Adipocyte (in vitro differentiated cells): ENCODE data around the gene UNC93B1.

Source experiments
- DNase-seq: peaks from one replicate; pipeline ENCODE4 v3.0.0-alpha.2; 2015; ENCODE audit warnings: low read depth
- H3K27me3 ChIP-seq: replicated peaks from 2 replicates; pipeline ENCODE4 v1.7.0; 2013; ENCODE audit warnings: mild to moderate bottlenecking, low read length, moderate library complexity; ENCODE audit not compliant: control insufficient read depth, insufficient read depth
- H3K36me3 ChIP-seq: 2 replicates; pipeline ENCODE4 v1.7.0; 2013; ENCODE audit warnings: low read length, mild to moderate bottlenecking, moderate library complexity; ENCODE audit not compliant: control insufficient read depth, insufficient read depth, severe bottlenecking
- H3K4me1 ChIP-seq: 2 replicates; pipeline ENCODE4 v1.7.0; 2013; ENCODE audit warnings: mild to moderate bottlenecking, low read length, moderate library complexity; ENCODE audit not compliant: control insufficient read depth, insufficient read depth
- H3K4me3 ChIP-seq: 2 replicates; pipeline ENCODE4 v1.7.0; 2013; ENCODE audit warnings: mild to moderate bottlenecking, low read length, moderate library complexity
- H3K9ac ChIP-seq: 2 replicates; pipeline ENCODE4 v1.7.0; 2013; ENCODE audit warnings: mild to moderate bottlenecking, low read length, moderate library complexity
- H3K9me3 ChIP-seq: 2 replicates; pipeline ENCODE4 v1.7.0; 2013; ENCODE audit warnings: mild to moderate bottlenecking, low read length, moderate library complexity; ENCODE audit not compliant: control insufficient read depth

UNC93B1 gene

DNA sequence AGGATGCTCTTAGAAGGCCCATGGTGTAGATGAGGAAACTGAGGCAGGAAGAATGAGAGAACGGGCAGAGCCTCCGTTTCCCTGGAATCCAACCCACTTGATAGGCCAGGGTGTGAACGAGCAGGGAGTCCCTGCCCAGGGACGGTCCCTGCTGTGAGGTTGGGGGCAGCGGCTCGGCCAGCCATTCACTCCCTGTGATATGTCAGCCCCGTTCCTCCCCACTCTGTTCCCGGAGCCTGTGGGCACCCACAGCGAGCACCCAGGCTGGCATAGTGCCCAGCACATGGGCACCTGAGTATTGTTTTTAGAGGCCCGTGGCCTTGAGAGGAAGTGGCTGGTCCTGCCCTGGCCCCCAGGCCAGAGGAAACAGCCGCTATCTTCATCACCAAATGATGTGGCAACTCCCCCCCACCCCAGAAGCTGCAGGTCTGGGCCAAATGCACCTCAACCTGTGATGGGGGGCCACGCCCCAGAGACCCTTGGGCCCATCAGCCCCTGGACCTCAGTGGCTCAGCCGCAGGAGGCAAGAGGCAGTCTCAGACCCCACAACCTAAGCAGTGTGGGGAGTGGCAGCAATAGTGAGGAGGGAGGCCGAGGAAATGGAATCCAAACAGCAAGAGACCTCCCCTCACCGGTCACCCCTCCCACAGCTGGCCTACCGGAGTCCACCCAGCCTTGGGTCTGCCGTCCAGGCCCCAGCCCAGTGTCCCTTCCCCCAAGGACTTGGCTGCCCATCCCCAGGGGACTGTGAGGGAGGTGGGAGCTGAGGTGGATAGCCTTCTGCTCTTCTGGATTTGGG is 8.3 kb upstream of the UNC93B1 start:
- Histone ChIP-seq H3K27me3 (no peaks in the 10 kb centered on the region), H3K4me3 (no peak overlapping the region), H3K9me3 (no peaks in the 10 kb centered on the region), H3K9ac (peak overlapping the region; percentile 58), H3K4me1 (peaks cover 62% of the 10 kb centered on the region), H3K36me3 (no peaks in the 10 kb centered on the region)
- no peak for DNase-seq

DNA sequence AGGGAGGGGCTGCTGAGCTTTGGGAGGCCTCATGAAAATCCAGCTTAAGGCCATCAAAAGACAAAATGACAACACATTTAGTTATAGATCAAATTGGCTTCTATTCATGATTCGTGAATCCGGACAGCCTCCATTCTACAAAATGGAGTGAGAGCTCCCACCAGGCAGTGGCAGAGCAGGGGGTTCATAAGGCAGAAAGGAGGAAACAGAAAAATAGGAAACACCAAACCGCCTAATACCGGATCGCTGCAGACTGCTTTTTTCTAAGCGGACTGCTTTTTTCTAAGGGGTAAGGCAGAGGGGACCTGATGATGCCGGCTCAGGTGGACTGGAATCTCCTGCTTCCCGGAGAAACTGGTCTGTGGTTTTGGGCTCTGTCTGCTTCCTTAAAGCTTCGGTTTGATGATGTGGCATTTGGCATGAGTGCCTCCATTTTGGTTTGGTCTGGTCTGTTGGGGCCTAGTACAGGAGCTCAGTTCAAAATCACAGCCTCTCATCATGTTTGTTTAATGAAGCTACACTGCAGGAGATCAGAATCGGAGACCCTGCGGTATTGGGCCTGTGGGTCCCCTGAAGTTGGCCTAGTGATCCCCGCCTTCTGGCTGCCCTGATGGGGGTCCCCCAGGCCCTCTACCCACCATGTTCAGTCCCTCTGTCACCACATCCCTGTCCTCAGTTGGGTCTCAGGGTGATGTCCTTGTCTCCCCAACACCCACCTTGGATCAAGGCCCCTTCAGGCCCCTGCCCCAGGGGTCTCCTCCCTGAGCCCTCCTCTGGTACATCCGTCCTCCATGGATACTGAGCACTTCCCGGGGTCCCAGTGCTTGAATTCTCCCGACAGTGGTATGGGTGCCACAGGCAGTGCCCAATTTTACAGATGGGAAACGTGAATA is 7.4 kb upstream of the UNC93B1 start:
- DNase-seq = no peak
- Histone ChIP-seq H3K9me3 (no peaks in the 10 kb centered on the region), H3K4me3 (peak overlapping the region; percentile 79), H3K36me3 (no peaks in the 10 kb centered on the region), H3K4me1 (peaks cover 57% of the 10 kb centered on the region), H3K9ac (peak overlapping the region; percentile 89), H3K27me3 (no peaks in the 10 kb centered on the region)

DNA sequence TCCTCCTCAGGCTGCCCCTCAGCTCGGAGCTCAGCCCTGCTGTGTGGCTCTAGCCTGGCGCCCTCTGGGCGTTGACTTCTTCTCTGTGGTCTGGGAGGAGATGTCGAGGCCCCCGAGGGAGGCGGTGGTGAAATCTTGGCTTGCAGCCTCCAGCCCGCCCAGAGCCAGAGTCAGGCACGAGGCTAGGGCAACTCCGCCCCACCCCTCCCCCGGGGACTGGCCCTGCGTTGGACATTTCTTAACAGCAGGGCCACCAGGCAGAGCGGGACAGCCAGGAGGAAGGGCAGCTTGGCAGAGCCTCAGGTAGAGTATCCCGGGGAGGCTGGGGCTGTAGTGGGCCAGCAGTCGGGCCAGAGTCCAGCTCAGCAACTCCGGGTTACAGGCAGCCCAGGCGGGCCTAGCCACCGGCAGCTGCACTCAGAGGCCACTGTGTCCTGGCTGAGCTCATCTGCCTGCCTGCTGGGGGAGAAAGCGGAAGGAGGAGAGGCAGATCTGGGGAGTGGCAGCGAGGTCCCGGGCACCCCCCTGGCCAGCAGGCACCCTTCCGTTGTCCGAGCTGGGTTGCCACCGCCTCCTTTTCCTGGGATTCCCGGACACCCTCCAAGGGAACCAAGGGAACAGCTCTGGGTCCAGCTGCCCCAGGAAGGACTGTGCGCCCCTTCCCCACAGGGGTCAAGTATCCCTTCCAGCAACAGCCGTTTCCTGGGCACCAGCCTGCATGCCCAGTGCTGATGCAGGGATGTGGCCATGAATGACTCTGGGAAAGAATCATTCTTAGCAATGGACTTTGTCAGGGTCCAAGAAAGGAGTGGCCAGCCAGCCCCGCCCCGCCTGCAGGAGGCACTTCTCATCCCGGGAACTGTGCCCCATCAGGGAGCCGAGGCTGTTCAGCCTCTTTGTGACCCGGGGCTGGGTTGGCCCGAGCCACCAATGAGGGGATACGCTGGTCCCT is 6.5 kb upstream of the UNC93B1 start, which contains the start of gene ALDH3B1:
Gene ALDH3B1, plus strand, starts transcription at position 238 of the 952 bp plus-strand sequence. CDS start 4,971 bp downstream, outside the sequence.
- peak within 1 kb of the TSS; percentile 79 for H3K4me3 ChIP-seq

DNA sequence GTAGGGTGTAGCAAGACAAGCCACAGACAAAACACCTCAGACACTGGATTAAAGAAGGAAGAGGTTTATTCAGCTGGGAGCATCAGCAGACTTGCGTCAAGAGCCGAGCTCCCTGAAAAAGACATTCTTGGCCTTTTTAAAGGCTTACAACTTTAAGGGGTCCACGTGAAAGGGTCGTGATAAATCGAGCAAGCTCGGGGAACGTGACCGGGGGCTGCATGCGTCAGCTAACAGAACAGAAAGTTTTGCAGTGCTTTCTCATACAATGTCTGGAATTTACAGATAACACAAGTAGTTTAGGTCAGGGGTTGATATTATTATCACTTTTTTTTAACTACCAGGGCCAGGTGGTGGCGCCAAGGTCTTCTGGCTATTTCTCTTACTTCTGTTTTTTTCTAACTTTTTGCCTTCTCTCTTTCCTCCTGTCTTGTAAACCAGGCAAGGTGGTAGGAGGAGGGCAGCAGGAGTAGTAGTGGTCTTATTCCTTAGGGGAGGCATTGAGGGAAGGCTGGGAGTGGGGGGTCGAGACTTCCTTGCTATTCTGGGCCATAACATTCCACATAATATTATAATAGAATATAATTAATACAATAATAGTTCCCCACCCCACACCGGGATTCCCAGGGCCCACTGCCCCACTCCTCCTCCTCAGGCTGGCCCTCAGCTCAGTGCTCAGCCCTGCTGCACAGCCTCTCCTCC is 5.6 kb upstream of the UNC93B1 start:
- H3K9ac ChIP-seq = peak overlapping the region; percentile 89
- H3K4me3 ChIP-seq = peak overlapping the region; percentile 79
- no peaks in the 10 kb centered on the region for H3K36me3 ChIP-seq
- H3K9me3 ChIP-seq = no peaks in the 10 kb centered on the region
- peaks cover 51% of the 10 kb centered on the region for H3K4me1 ChIP-seq
- DNase-seq = peak; percentile 48
- no peaks in the 10 kb centered on the region for H3K27me3 ChIP-seq

More for the DNA sequence above, 6.5 kb upstream of the UNC93B1 start, which contains the start of gene ALDH3B1:
- Histone ChIP-seq H3K27me3 (no peaks in the 10 kb centered on the region), H3K9ac (peak within 1 kb of the TSS; percentile 89), H3K9me3 (no peaks in the 10 kb centered on the region), H3K4me1 (peaks cover 57% of the 10 kb centered on the region), H3K36me3 (no peaks in the 10 kb centered on the region)
- peak; percentile 97 for DNase-seq

DNA sequence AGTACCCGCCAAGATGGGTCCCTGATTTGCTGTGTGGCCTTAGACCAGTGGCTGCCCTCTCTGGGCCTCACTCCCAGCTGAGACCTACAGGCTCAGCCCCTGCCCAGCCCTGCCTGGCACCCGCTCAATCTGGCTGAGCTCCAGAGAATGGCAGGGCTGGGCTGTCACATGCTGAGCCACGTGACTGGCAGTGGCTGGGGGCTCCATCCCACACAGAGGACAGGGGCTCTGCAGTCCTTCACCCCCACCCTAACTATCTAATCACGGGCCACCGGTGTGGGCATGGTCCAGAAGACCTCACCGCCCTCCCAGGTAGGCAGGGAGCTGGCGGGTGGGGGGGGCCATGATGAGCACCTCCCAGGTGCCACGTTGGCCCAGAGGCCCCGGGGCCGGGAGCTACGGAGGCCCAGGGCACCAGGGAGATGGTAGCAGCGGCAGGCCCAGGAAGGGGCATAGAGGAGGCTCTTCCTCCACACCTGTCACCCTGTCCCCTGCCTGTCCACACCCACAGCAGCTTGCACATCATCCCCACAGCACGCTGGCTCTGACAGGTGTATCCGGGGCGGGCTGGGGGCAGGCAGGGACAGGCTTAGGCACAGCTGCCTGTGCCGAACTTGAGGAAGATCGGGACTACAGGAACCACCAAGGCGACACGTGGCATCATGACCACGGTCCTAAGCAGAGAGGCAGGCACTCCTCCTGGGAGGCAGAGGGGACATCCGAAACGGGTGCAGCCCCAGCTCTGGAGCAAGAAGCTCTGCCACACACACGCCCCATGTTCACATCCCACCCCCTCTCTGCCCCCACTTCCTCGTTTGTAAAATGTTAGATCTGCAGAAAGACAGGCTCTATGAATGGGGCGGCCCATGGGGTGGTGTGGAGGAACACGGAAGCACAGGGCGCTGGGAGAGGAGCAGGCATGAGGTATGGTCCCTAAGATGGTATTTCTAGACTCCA is 4.8 kb upstream of the UNC93B1 start:
- DNase-seq = no peak
- Histone ChIP-seq H3K4me1 (peaks cover 43% of the 10 kb centered on the region), H3K4me3 (no peak overlapping the region), H3K9me3 (no peaks in the 10 kb centered on the region), H3K9ac (no peak overlapping the region), H3K27me3 (no peaks in the 10 kb centered on the region), H3K36me3 (no peaks in the 10 kb centered on the region)

DNA sequence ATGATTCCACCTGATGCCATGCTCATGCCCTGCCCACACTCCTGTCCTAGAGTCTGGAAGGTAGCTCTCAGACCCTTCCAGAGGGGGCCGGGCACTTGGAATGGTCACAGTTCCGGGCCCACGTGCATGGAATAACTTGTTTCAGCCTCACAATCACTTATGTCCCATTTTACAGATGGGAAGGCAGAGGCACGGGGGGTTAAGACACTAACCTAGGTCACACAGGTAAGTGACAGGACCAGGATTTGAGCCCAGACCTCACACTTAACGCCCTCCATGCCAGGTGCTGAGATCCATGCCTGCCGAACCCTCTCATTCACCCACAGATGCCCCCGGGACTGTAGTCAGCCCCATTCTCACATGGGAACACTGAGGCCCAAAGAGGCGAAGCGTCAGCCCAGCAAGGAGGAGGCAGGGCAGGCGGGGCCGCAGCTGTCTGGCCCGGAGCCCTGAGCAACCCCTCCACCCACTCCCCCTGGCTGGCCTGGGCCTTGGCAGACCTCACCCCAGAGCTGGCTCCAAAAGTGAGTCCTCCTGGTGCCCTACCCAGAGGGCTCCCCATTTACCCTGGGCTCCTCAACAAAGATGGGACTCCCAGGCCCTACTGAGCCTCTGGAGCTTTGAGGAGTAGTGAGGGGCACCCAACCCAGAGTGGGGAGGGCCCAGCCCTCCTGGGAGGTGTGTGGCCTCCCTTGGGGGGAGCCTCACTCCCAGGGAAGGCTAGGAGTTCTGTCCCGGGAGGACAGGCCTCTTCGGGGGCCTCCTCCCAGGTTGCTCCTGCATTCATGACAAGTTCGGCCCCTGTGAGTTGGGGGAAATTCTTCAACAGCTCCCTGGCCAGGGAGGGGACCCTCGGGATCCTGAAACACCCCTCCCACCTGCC is 3.8 kb upstream of the UNC93B1 start:
- Histone ChIP-seq H3K4me3 (no peak overlapping the region), H3K36me3 (no peaks in the 10 kb centered on the region), H3K9me3 (no peaks in the 10 kb centered on the region), H3K4me1 (peaks cover 33% of the 10 kb centered on the region), H3K9ac (no peak overlapping the region), H3K27me3 (no peaks in the 10 kb centered on the region)
- DNase-seq = no peak

DNA sequence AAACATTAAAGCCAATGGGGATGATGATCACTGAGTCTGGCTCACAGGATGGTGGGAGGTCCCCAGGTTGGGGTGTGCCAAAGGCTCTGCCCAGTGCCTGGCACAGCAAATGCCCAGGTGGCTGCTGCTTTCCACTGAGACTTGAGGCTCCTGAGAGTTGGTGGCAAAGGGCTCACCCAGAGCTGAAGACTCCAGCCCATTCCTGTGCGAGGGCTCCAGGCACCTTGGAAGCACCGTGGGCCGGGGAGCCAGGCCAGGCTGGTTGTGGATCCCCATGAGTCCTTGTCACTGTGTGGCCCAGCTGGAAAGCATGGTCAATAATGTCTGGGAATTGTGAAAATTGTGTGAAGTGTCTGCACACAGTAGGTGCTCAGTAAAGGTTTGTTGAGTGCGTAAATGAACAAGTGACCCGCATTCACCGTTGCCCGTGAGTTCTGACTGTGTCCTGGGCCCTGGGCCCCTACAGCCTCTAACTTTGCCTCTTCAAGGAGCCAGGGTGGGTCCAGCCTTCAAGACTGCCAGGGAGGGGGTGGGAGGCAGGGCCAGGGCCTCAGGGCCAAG is 2.8 kb upstream of the UNC93B1 start:
- no peaks in the 10 kb centered on the region for H3K27me3 ChIP-seq
- peaks cover 24% of the 10 kb centered on the region for H3K4me1 ChIP-seq
- no peaks in the 10 kb centered on the region for H3K9me3 ChIP-seq
- no peak for DNase-seq
- H3K9ac ChIP-seq = no peak overlapping the region
- no peaks in the 10 kb centered on the region for H3K36me3 ChIP-seq
- no peak overlapping the region for H3K4me3 ChIP-seq

DNA sequence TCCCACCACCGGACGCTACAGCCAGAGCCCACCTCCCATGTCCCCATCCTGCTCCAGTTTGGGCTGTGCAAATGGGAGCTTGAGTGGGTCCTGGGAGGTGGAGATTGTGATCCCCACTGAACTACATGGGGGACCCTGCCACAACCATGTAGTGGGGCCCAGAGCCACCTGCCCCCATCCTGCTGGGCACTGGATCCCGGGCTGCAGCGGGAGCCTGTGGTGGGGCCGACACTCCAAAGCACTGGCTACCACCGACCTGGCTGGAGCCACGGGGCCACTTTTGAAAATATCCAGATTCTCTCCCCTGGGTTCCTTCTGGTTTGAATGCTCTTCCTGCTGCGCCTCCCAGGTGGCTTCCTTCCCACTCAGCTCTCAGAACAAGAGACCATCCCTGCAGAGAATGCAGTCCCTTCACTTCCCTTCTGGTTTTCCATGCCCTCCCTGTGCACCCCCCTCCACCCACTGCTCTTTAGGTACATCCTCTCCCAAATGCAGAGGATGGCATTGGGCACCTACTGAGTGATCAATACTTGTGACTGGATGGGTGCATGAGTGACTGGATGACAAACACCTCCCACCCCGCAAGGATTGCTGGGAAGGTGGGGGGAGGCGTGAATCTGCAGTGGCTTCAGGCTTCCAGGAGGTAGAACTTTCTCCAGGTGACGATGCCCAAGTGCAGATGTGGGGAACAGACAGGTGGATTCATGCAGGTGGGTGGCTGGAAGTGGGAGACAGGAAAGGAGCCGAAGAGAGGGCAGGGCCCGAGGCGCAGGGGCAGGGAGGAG is 846 bp upstream of the UNC93B1 start:
- Histone ChIP-seq H3K36me3 (no peaks in the 10 kb centered on the region), H3K4me3 (peak overlapping the region; percentile 75), H3K4me1 (peaks cover 7% of the 10 kb centered on the region), H3K27me3 (no peaks in the 10 kb centered on the region), H3K9me3 (no peaks in the 10 kb centered on the region), H3K9ac (peak overlapping the region; percentile 75)
- no peak for DNase-seq
